Gastrocnemius medialis (tissue), 4 donors: ENCODE results near the gene LILRA1. TPM values are rescaled to one million over a fixed set of nuclear protein-coding genes. Genes with fewer than 3 reads are reported as not detected.
"Not testable (repeated sequence)": the region's sequence is repeated elsewhere in the genome, so short reads cannot be mapped to it uniquely, and the experiment has no call there.

Experiments
- ATAC-seq, 2 donors: fragments of 150-250 bp; one replicate each; pipeline ENCODE4 v1.9.1; 2016
- DNase-seq, 2 donors: peaks; one replicate each; pipeline ENCODE4 v3.0.0-alpha.2; 2019
- H3K27ac ChIP-seq, 4 donors: fragments of 200-600 bp; sonication (generic); 1 replicate in 1 of 4; 2 replicates in 3 of 4; pipeline ENCODE4 v1.5.1; 2016 to 2018; ENCODE audit warnings: mild to moderate bottlenecking in 2 of 4, moderate library complexity in 1 of 4
- H3K27me3 ChIP-seq, 3 donors: fragments of 200-600 bp; sonication (generic) in 2 of 3; 1 replicate in 1 of 3; 2 replicates in 2 of 3; pipeline versions ENCODE4 v1.5.1 to v1.6.0; 2016 to 2019; ENCODE audit warnings: mild to moderate bottlenecking in 1 of 3, moderate library complexity in 1 of 3
- H3K36me3 ChIP-seq, 2 donors: fragments of 200-600 bp; sonication (generic) in 1 of 2; one replicate each; pipeline ENCODE4 v1.5.1; 2017 to 2018
- H3K4me1 ChIP-seq, 2 donors: fragments of 200-600 bp; sonication (generic) in 1 of 2; one replicate each; pipeline ENCODE4 v1.5.1; 2016 to 2017; ENCODE audit warnings: mild to moderate bottlenecking in 2 of 2
- H3K4me3 ChIP-seq, 4 donors: fragments of 200-600 bp; sonication (generic) in 3 of 4; 1 replicate in 1 of 4; 2 replicates in 3 of 4; pipeline ENCODE4 v1.5.1; 2016 to 2019; ENCODE audit warnings: mild to moderate bottlenecking in 2 of 4
- H3K9me3 ChIP-seq, 3 donors: fragments of 200-600 bp; sonication (generic) in 2 of 3; 1 replicate in 1 of 3; 2 replicates in 2 of 3; pipeline ENCODE4 v1.5.1; 2016 to 2019
- POLR2A ChIP-seq, 2 donors: fragments of 450-650 bp; IDR thresholded peaks; one replicate each; pipeline ENCODE4 v1.6.1; 2017; ENCODE audit warnings: antibody characterized with exemption in 2 of 2, mild to moderate bottlenecking in 2 of 2, moderate library complexity in 2 of 2
- in situ Hi-C, 4 donors: fragments of 200-750 bp; cut with MboI; loops; one replicate each; pipeline versions ENCODE4 v1.15.0 to v1.8.0; 2017; ENCODE audit warnings: low sequenced_read_pairs in 4 of 4
- intact Hi-C: fragments of 100-400 bp; cut with DNase I; formaldehyde crosslinking; loops from one replicate; pipeline ENCODE4 v1.15.1; 2023; ENCODE audit warnings: low total_unique reads
- total RNA-seq, 4 donors: library from RNA; depleted of rRNA; stranded (reverse); fragments of >200 nt; gene quantifications; one replicate each; pipeline versions ENCODE4 v1.1.0 to v1.2.3, GENCODE V29; 2016
- TF ChIP-seq, protein P1 (sequence below), 5 experiments: fragments of 450-650 bp in 3 of 5; fragments of 200-600 bp in 2 of 5; sonication (generic) in 2 of 5; IDR thresholded peaks in 4 of 5; conservative IDR thresholded peaks in 1 of 5; 1 replicate in 4 of 5; 2 replicates in 1 of 5; pipeline ENCODE4 v1.5.1; 2016 to 2019; ENCODE audit warnings: antibody characterized with exemption in 5 of 5, mild to moderate bottlenecking in 3 of 5, moderate library complexity in 3 of 5

LILRA1 gene
- total RNA-seq, 4 donors from 2014 or later = 0.40 to 0.62 TPM; not detected in 2

GRCh38 chr19:54614726-54615125, 21.3 kb downstream of the LILRA1 start:
- no peak overlapping the region for H3K27ac ChIP-seq
- intact Hi-C loops (no loop called here), in situ Hi-C loops (no loop called here)
- no peaks in the 10 kb centered on the region for H3K4me1 ChIP-seq
- no peaks in the 10 kb centered on the region for H3K36me3 ChIP-seq
- H3K27me3 ChIP-seq = no peaks in the 10 kb centered on the region
- TF ChIP-seq, protein P1, sequence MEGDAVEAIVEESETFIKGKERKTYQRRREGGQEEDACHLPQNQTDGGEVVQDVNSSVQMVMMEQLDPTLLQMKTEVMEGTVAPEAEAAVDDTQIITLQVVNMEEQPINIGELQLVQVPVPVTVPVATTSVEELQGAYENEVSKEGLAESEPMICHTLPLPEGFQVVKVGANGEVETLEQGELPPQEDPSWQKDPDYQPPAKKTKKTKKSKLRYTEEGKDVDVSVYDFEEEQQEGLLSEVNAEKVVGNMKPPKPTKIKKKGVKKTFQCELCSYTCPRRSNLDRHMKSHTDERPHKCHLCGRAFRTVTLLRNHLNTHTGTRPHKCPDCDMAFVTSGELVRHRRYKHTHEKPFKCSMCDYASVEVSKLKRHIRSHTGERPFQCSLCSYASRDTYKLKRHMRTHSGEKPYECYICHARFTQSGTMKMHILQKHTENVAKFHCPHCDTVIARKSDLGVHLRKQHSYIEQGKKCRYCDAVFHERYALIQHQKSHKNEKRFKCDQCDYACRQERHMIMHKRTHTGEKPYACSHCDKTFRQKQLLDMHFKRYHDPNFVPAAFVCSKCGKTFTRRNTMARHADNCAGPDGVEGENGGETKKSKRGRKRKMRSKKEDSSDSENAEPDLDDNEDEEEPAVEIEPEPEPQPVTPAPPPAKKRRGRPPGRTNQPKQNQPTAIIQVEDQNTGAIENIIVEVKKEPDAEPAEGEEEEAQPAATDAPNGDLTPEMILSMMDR (IDR thresholded peaks at IDR 0.05 in 4 of 5, conservative IDR thresholded peaks at IDR 0.05 in 1 of 5) = no peak
- no peak for TF ChIP-seq POLR2A (IDR thresholded peaks at IDR 0.05)
- peaks cover 0 to 6% (median 0%) of the 10 kb centered on the region in 3 donors for H3K9me3 ChIP-seq
- ATAC-seq (no peak), DNase-seq (no peak)
- H3K4me3 ChIP-seq = no peak overlapping the region

DNA sequence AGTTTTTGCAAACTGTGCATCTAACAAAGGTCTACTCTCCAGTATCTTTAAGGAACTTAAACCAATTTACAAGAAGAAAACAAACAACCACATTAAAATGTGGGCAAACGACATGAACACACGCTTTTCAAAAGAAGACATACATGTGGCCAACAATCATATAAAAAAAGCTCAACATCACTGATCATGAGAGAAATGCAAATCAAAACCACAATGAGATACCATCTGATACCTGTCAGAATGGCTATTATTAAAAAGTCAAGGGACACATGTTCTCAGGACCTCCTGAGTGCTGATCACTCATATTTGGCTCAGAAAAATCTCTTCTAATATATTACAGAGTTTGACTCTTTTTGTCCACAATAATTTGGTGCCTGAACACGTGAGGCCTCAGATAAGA, 22.6 kb downstream of the LILRA1 start:
- Histone ChIP-seq H3K4me3 (no peak overlapping the region), H3K36me3 (no peaks in the 10 kb centered on the region), H3K27me3 (no peaks in the 10 kb centered on the region), H3K9me3 (no peaks in the 10 kb centered on the region), H3K27ac (no peak overlapping the region), H3K4me1 (no peaks in the 10 kb centered on the region)
- TF ChIP-seq, protein P1 (IDR thresholded peaks at IDR 0.05 in 4 of 5, conservative IDR thresholded peaks at IDR 0.05 in 1 of 5) = no peak
- no peak for TF ChIP-seq POLR2A (IDR thresholded peaks at IDR 0.05)
- intact Hi-C loops (no loop called here), in situ Hi-C loops (no loop called here)
- DNase-seq (no peak), ATAC-seq (no peak)

GRCh38 chr19:54616821-54617560, 23.6 kb downstream of the LILRA1 start:
- intact Hi-C loops = no loop called here
- Histone ChIP-seq H3K9me3 (no peaks in the 10 kb centered on the region), H3K4me1 (no peaks in the 10 kb centered on the region), H3K4me3 (no peak overlapping the region), H3K36me3 (no peaks in the 10 kb centered on the region), H3K27me3 (no peaks in the 10 kb centered on the region), H3K27ac (no peak overlapping the region)
- TF ChIP-seq, protein P1 (IDR thresholded peaks at IDR 0.05 in 4 of 5, conservative IDR thresholded peaks at IDR 0.05 in 1 of 5) = no peak
- no peak for TF ChIP-seq POLR2A (IDR thresholded peaks at IDR 0.05)
- ATAC-seq = no peak
- no peak for DNase-seq
- in situ Hi-C loops = no loop called here

DNA sequence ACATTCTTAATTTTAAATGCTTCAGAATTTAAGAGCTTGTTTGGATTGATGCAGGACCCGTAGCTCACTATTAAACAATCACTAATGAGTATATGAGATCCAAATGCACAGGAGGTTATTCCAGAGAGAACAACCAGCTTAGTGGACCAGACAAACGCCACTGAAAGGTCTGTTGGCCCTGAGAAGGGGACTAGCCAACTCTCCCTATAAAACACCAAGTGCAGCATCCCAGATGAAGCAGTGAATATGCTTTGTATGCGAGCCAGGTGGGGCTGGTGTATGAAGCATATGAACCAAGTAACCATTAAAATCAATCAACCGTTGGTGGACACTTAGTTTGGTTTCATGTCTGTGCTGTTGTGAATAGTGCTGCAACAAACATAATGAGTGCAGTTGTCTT, 27.0 kb downstream of the LILRA1 start:
- no peaks in the 10 kb centered on the region for H3K9me3 ChIP-seq
- no peak for TF ChIP-seq POLR2A (IDR thresholded peaks at IDR 0.05)
- TF ChIP-seq, protein P1 (IDR thresholded peaks at IDR 0.05 in 4 of 5, conservative IDR thresholded peaks at IDR 0.05 in 1 of 5) = no peak
- ATAC-seq = no peak
- no peaks in the 10 kb centered on the region for H3K4me1 ChIP-seq
- H3K27ac ChIP-seq = no peak overlapping the region
- no peaks in the 10 kb centered on the region for H3K27me3 ChIP-seq
- DNase-seq = no peak
- intact Hi-C loops (no loop called here), in situ Hi-C loops (no loop called here)
- no peak overlapping the region for H3K4me3 ChIP-seq
- no peaks in the 10 kb centered on the region for H3K36me3 ChIP-seq

GRCh38 chr19:54622431-54622830, 29.0 kb downstream of the LILRA1 start:
- intact Hi-C loops (no loop called here), in situ Hi-C loops (no loop called here)
- H3K4me1 ChIP-seq = no peaks in the 10 kb centered on the region
- TF ChIP-seq, protein P1 (IDR thresholded peaks at IDR 0.05 in 4 of 5, conservative IDR thresholded peaks at IDR 0.05 in 1 of 5) = no peak
- no peak for TF ChIP-seq POLR2A (IDR thresholded peaks at IDR 0.05)
- no peak for DNase-seq
- no peaks in the 10 kb centered on the region for H3K27me3 ChIP-seq
- H3K27ac ChIP-seq = no peak overlapping the region
- H3K9me3 ChIP-seq = no peaks in the 10 kb centered on the region
- no peak overlapping the region for H3K4me3 ChIP-seq
- no peak for ATAC-seq
- H3K36me3 ChIP-seq = no peaks in the 10 kb centered on the region

DNA sequence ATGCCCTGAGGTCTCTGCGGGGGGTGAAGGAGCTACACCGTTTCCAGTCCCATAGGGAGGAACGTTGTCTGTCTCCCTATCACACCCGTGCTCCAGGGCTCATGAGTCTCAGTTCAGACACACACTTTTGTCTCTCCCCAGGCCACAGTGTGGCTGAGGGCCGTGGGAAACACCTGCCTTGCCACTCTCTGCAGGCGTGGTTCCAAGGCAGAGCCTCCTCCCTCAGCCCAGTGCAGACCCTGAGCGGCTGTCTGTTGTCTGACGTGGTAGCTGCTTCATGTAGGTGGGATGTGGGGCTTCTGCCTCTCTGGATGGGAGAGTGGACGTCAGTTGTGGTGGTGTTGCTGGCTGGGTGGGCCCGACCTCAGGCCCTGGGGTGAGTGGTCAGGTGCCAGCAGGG, 30.8 kb downstream of the LILRA1 start:
- intact Hi-C loops, DNase-seq, H3K4me3 ChIP-seq, H3K27ac ChIP-seq, in situ Hi-C loops, H3K4me1 ChIP-seq, H3K27me3 ChIP-seq, ATAC-seq, H3K36me3 ChIP-seq, H3K9me3 ChIP-seq: not testable (repeated sequence)
